GM12875 (cell line): ENCODE data around the gene BNC2.

Experiments used
- H3K4me3 ChIP-seq: one replicate; pipeline ENCODE4 v1.5.1; 2011; ENCODE audit warnings: low read depth, low read length, control low read depth
- CTCF ChIP-seq: IDR thresholded peaks from 2 replicates; pipeline ENCODE4 v1.5.1; 2011; ENCODE audit warnings: low read depth, mild to moderate bottlenecking, control low read depth, inconsistent platforms, low read length, moderate library complexity, borderline replicate concordance; ENCODE audit not compliant: insufficient read depth

BNC2 gene

GRCh38 chr9:16671591-16672137 is 198.8 kb downstream of the BNC2 start:
- no peak for TF ChIP-seq CTCF
- H3K4me3 ChIP-seq = no peak overlapping the region

- TF ChIP-seq CTCF = no peak
- H3K4me3 ChIP-seq = no peak overlapping the region
These were observed 199.7 kb downstream of the BNC2 start for GRCh38 chr9:16670791-16671190.

- no peak for TF ChIP-seq CTCF
- no peak overlapping the region for H3K4me3 ChIP-seq
These were observed 201.7 kb downstream of the BNC2 start for GRCh38 chr9:16668734-16669295.

- TF ChIP-seq CTCF = no peak
- H3K4me3 ChIP-seq = no peak overlapping the region
These were observed 206.3 kb downstream of the BNC2 start for GRCh38 chr9:16664211-16664610.

- H3K4me3 ChIP-seq = no peak overlapping the region
- no peak for TF ChIP-seq CTCF
These were observed 208.7 kb downstream of the BNC2 start for GRCh38 chr9:16661816-16662215.

- TF ChIP-seq CTCF = no peak
- no peak overlapping the region for H3K4me3 ChIP-seq
These were observed 211.4 kb downstream of the BNC2 start for GRCh38 chr9:16659096-16659495.

- TF ChIP-seq CTCF = no peak
These were observed 213.9 kb downstream of the BNC2 start for GRCh38 chr9:16656432-16657169.

More at GRCh38 chr9:16656432-16657169, 213.9 kb downstream of the BNC2 start:
- no peak overlapping the region for H3K4me3 ChIP-seq
